ENCODE results near the gene USP17L28. TPM values are rescaled to one million over a fixed set of nuclear protein-coding genes. Genes with fewer than 3 reads are reported as not detected.
"Not testable (repeated sequence)": the region's sequence is repeated elsewhere in the genome, so short reads cannot be mapped to it uniquely, and the experiment has no call there.

USP17L28 gene
- total RNA-seq, result not detected

- not testable (repeated sequence) for H3K27me3 ChIP-seq; H3K27ac ChIP-seq; H3K36me3 ChIP-seq; H3K4me3 ChIP-seq; H3K4me1 ChIP-seq; H3K9me3 ChIP-seq; DNase-seq (ENCODE audit: low spot score in 2 of 2)
- no CpG with 5 or more reads among the region's 15 CpGs for WGBS, 2 donors
Observed at GRCh38 chr4:9348593-9348992, at the start of gene USP17L28. Gene USP17L28 (plus strand): TSS chr4:9348893. CDS start chr4:9348893, 0 bp downstream.

DNA sequence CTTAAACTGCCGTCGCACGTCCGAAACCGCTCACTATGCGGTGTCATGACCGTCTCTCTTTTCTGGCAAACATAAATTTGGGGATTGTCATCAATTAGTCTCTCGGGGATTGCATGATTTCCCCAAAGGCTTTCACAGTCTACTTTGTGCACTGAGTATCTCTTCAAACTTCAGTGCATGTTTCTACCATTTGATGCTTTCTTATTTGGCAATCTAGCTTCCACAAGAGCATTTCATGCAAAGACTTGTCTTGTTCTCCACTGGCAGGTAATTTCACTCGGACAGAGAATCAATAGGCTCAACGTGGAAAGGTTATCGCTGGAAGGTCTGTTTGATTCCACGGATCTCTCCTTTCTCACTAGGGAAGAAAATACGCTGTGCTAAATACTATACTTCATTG lies 24.5 kb upstream of the USP17L28 start:
- H3K4me1 ChIP-seq; H3K9me3 ChIP-seq; DNase-seq (ENCODE audit: low spot score in 2 of 2); H3K27ac ChIP-seq; H3K36me3 ChIP-seq; H3K27me3 ChIP-seq; H3K4me3 ChIP-seq: not testable (repeated sequence)
- WGBS, 2 donors, result 76 to 86% methylated on average over 5 to 9 of the region's 13 CpGs

- WGBS, 2 donors, result no CpG with 5 or more reads among the region's 15 CpGs
- H3K9me3 ChIP-seq; H3K27ac ChIP-seq; H3K27me3 ChIP-seq; H3K4me1 ChIP-seq; H3K4me3 ChIP-seq; H3K36me3 ChIP-seq; DNase-seq (ENCODE audit: low spot score in 2 of 2): not testable (repeated sequence)
Observed at GRCh38 chr4:9324865-9325264, 23.8 kb upstream of the USP17L28 start, which contains the start of gene USP17L24. Gene USP17L24 (plus strand): TSS chr4:9325165. CDS start chr4:9325165, 0 bp downstream.

DNA sequence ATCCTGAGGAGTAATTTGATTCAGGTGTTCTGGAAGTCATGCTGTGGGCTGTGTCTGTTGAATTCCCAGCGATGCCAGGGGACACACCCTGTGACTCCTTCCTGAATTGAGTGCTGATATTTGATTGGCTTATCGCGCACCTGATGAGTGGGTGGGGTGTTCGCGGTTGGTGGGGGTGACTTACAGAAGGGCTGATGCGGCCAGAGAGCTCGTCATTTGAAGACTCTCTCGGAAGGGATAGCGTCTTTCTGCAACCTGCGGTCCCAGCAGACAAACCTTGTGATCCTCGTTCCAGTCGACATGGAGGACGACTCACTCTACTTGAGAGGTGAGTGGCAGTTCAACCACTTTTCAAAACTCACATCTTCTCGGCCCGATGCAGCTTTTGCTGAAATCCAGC lies 19.1 kb upstream of the USP17L28 start, which contains the start of gene USP17L25:
TSS of gene USP17L25 (plus strand) at position 301 of the 400 bp plus-strand sequence. CDS start at position 301, 0 bp downstream.
- not testable (repeated sequence) for H3K4me1 ChIP-seq; DNase-seq (ENCODE audit: low spot score in 2 of 2)
- no CpG with 5 or more reads among the region's 15 CpGs for WGBS, 2 donors

DNA sequence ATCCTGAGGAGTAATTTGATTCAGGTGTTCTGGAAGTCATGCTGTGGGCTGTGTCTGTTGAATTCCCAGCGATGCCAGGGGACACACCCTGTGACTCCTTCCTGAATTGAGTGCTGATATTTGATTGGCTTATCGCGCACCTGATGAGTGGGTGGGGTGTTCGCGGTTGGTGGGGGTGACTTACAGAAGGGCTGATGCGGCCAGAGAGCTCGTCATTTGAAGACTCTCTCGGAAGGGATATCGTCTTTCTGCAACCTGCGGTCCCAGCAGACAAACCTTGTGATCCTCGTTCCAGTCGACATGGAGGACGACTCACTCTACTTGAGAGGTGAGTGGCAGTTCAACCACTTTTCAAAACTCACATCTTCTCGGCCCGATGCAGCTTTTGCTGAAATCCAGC lies 14.3 kb upstream of the USP17L28 start, which contains the start of gene USP17L26:
TSS of gene USP17L26 (plus strand) at position 301 of the 400 bp plus-strand sequence. CDS start at position 301, 0 bp downstream.
- H3K4me1 ChIP-seq; H3K27ac ChIP-seq; H3K4me3 ChIP-seq; H3K27me3 ChIP-seq; DNase-seq (ENCODE audit: low spot score in 2 of 2); H3K9me3 ChIP-seq; H3K36me3 ChIP-seq: not testable (repeated sequence)
- WGBS, 2 donors, result no CpG with 5 or more reads among the region's 15 CpGs

More for the DNA sequence above, 19.1 kb upstream of the USP17L28 start, which contains the start of gene USP17L25:
- H3K27me3 ChIP-seq, H3K9me3 ChIP-seq, H3K27ac ChIP-seq, H3K36me3 ChIP-seq, H3K4me3 ChIP-seq: not testable (repeated sequence)

GRCh38 chr4:9339103-9339502 lies 9.6 kb upstream of the USP17L28 start, which contains the start of gene USP17L5:
Gene USP17L5 (plus strand): TSS chr4:9339403. CDS start chr4:9339403, 0 bp downstream.
- not testable (repeated sequence) for H3K4me3 ChIP-seq; H3K36me3 ChIP-seq; H3K27ac ChIP-seq; DNase-seq (ENCODE audit: low spot score in 2 of 2); H3K27me3 ChIP-seq; H3K9me3 ChIP-seq; H3K4me1 ChIP-seq
- WGBS, 2 donors, result no CpG with 5 or more reads among the region's 15 CpGs

DNA sequence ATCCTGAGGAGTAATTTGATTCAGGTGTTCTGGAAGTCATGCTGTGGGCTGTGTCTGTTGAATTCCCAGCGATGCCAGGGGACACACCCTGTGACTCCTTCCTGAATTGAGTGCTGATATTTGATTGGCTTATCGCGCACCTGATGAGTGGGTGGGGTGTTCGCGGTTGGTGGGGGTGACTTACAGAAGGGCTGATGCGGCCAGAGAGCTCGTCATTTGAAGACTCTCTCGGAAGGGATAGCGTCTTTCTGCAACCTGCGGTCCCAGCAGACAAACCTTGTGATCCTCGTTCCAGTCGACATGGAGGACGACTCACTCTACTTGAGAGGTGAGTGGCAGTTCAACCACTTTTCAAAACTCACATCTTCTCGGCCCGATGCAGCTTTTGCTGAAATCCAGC lies 4.8 kb upstream of the USP17L28 start, which contains the start of gene USP17L27:
TSS of gene USP17L27 (plus strand) at position 301 of the 400 bp plus-strand sequence. CDS start at position 301, 0 bp downstream.
- not testable (repeated sequence) for H3K27me3 ChIP-seq; H3K4me3 ChIP-seq; H3K36me3 ChIP-seq; H3K9me3 ChIP-seq; H3K27ac ChIP-seq; DNase-seq (ENCODE audit: low spot score in 2 of 2); H3K4me1 ChIP-seq
- no CpG with 5 or more reads among the region's 15 CpGs for WGBS, 2 donors

- H3K36me3 ChIP-seq; H3K27me3 ChIP-seq; DNase-seq (ENCODE audit: low spot score in 2 of 2); H3K4me3 ChIP-seq; H3K9me3 ChIP-seq; H3K4me1 ChIP-seq; H3K27ac ChIP-seq: not testable (repeated sequence)
- WGBS, 2 donors, result no CpG with 5 or more reads among the region's 18 CpGs
Observed at GRCh38 chr4:9350866-9351265, 2.2 kb downstream of the USP17L28 start.

GRCh38 chr4:9353338-9353737 lies 4.6 kb downstream of the USP17L28 start, which contains the start of gene USP17L29:
Gene USP17L29 (plus strand): TSS chr4:9353638. CDS start chr4:9353638, 0 bp downstream.
- not testable (repeated sequence) for H3K27me3 ChIP-seq; H3K9me3 ChIP-seq; DNase-seq (ENCODE audit: low spot score in 2 of 2); H3K4me3 ChIP-seq; H3K4me1 ChIP-seq; H3K27ac ChIP-seq; H3K36me3 ChIP-seq
- WGBS, 2 donors, result no CpG with 5 or more reads among the region's 15 CpGs

DNA sequence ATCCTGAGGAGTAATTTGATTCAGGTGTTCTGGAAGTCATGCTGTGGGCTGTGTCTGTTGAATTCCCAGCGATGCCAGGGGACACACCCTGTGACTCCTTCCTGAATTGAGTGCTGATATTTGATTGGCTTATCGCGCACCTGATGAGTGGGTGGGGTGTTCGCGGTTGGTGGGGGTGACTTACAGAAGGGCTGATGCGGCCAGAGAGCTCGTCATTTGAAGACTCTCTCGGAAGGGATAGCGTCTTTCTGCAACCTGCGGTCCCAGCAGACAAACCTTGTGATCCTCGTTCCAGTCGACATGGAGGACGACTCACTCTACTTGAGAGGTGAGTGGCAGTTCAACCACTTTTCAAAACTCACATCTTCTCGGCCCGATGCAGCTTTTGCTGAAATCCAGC lies 14.1 kb downstream of the USP17L28 start, which contains the start of gene USP17L30:
TSS of gene USP17L30 (plus strand) at position 301 of the 400 bp plus-strand sequence. CDS start at position 301, 0 bp downstream.
- not testable (repeated sequence) for H3K9me3 ChIP-seq; H3K27ac ChIP-seq; H3K27me3 ChIP-seq; H3K36me3 ChIP-seq; H3K4me1 ChIP-seq; H3K4me3 ChIP-seq; DNase-seq (ENCODE audit: low spot score in 2 of 2)
- WGBS, 2 donors, result no CpG with 5 or more reads among the region's 15 CpGs

- H3K27ac ChIP-seq; H3K27me3 ChIP-seq; H3K36me3 ChIP-seq; DNase-seq (ENCODE audit: low spot score in 2 of 2); H3K4me3 ChIP-seq; H3K4me1 ChIP-seq; H3K9me3 ChIP-seq: not testable (repeated sequence)
- 38 to 53% methylated on average over 1 of the region's 1 CpG for WGBS, 2 donors
Observed at GRCh38 chr4:9379881-9380280, 31.2 kb downstream of the USP17L28 start.
